PC-3 (cell line): ENCODE results near the gene MAPK4. TPM values are rescaled to one million over a fixed set of nuclear protein-coding genes. Genes with fewer than 3 reads are reported as not detected.

Experiments
- ATAC-seq: fragments of 200-7000 bp; cut with Tn5 transposase; 2 replicates; pipeline ENCODE4 v1.9.1; 2020; ENCODE audit warnings: mild to moderate bottlenecking, moderate library complexity
- BruUV-seq: library from RNA; stranded (reverse); fragments of 400-500 nt; replicated peaks from 2 replicates; lab custom pipeline; 2021; lab: Mats Ljungman, UMichigan
- CTCF ChIA-PET: fragments of 300-600 bp; sonication (Branson Sonifier 250); formaldehyde crosslinking; loops from one replicate; lab custom pipeline; 2022; ENCODE audit warnings: antibody characterized with exemption; lab: Charles Lee
- POLR2A ChIA-PET: fragments of 300-600 bp; sonication (Branson Sonifier 250); formaldehyde crosslinking; loops from one replicate; lab custom pipeline; 2022; ENCODE audit warnings: antibody characterized with exemption; ENCODE audit not compliant: unreplicated experiment; lab: Charles Lee
- DNase-seq: peaks from one replicate; pipeline ENCODE4 v3.0.0-alpha.2; 2015
- H2AFZ ChIP-seq: fragments of 300-600 bp; sonication (generic); 2 replicates; pipeline ENCODE4 v1.6.0; 2016; ENCODE audit warnings: antibody characterized with exemption, low read length
- H3F3A ChIP-seq: fragments of 300-600 bp; sonication (generic); one replicate; pipeline ENCODE4 v1.6.0; 2017; ENCODE audit warnings: antibody characterized with exemption, low read length, control low read depth, mild to moderate bottlenecking; ENCODE audit not compliant: unreplicated experiment
- H3K27ac ChIP-seq: fragments of 300-600 bp; sonication (generic); 2 replicates; pipeline ENCODE4 v1.5.1; 2016; ENCODE audit warnings: mild to moderate bottlenecking, low read length
- H3K27me3 ChIP-seq: fragments of 300-600 bp; sonication (generic); 2 replicates; pipeline ENCODE4 v1.6.1; 2016; ENCODE audit warnings: low read length, mixed read lengths
- H3K36me3 ChIP-seq: fragments of 300-600 bp; sonication (generic); 2 replicates; pipeline ENCODE4 v1.6.1; 2016; ENCODE audit warnings: low read depth, mixed run types, low read length, mixed read lengths
- H3K4me1 ChIP-seq: fragments of 300-600 bp; sonication (generic); 2 replicates; pipeline ENCODE4 v1.5.1; 2016; ENCODE audit warnings: low read length; ENCODE audit not compliant: insufficient read depth
- H3K4me2 ChIP-seq: fragments of 300-600 bp; sonication (generic); 2 replicates; pipeline ENCODE4 v1.6.0; 2016; ENCODE audit warnings: low read length
- H3K4me3 ChIP-seq: fragments of 300-600 bp; sonication (generic); 2 replicates; pipeline ENCODE4 v1.5.1; 2016; ENCODE audit warnings: mild to moderate bottlenecking, low read length, mixed read lengths
- H3K79me2 ChIP-seq: fragments of 300-600 bp; sonication (generic); 2 replicates; pipeline ENCODE4 v1.6.1; 2017; ENCODE audit warnings: low read length, mixed read lengths
- H3K9ac ChIP-seq: fragments of 300-600 bp; sonication (generic); 2 replicates; pipeline ENCODE4 v1.6.0; 2016; ENCODE audit warnings: mild to moderate bottlenecking, low read length
- H3K9me2 ChIP-seq: fragments of 300-600 bp; sonication (generic); replicated peaks from 2 replicates; pipeline ENCODE4 v1.6.1; 2016; ENCODE audit warnings: mixed run types, low read length, mixed read lengths
- H3K9me3 ChIP-seq: fragments of 300-600 bp; sonication (generic); 2 replicates; pipeline ENCODE4 v1.6.1; 2016; ENCODE audit warnings: low read length, mixed read lengths
- H4K20me1 ChIP-seq: fragments of 300-600 bp; sonication (generic); 2 replicates; pipeline ENCODE4 v1.6.1; 2016; ENCODE audit warnings: low read length, mixed read lengths
- CTCF ChIP-seq: fragments of 300-600 bp; sonication (generic); conservative IDR thresholded peaks from 2 replicates; pipeline ENCODE4 v1.5.1; 2017; ENCODE audit warnings: antibody characterized with exemption, low read depth, mild to moderate bottlenecking, low read length
- EZH2 ChIP-seq: fragments of 300-600 bp; sonication (generic); IDR thresholded peaks from one replicate; pipeline ENCODE4 v1.6.1; 2017; ENCODE audit warnings: antibody characterized with exemption, mild to moderate bottlenecking, low read length; ENCODE audit not compliant: unreplicated experiment
- EZH2phosphoT487 ChIP-seq: fragments of 300-600 bp; sonication (generic); IDR thresholded peaks from 2 replicates; pipeline ENCODE4 v1.6.1; 2018; ENCODE audit warnings: mild to moderate bottlenecking, antibody characterized with exemption, low read length, borderline replicate concordance
- intact Hi-C: fragments of 100-400 bp; cut with micrococcal nuclease; formaldehyde crosslinking; loops from 2 replicates; pipeline ENCODE4 v1.9.0; 2023
- total RNA-seq: library from RNA; depleted of rRNA; stranded (reverse); fragments of >200 nt; gene quantifications from 2 replicates; pipeline ENCODE4 v1.2.3, GENCODE V29; 2014

The MAPK4 gene
- total RNA-seq, 1 experiment from 2014 or later: not detected

- BruUV-seq: no TSS peak
- Histone ChIP-seq H3K27ac (no peak overlapping the region), H4K20me1 (no peaks in the 10 kb centered on the region), H3K9ac (no peak overlapping the region), H3K4me3 (no peak overlapping the region), H3K79me2 (no peaks in the 10 kb centered on the region), H3K36me3 (no peaks in the 10 kb centered on the region), H3K4me1 (no peaks in the 10 kb centered on the region), H3F3A (no peaks in the 10 kb centered on the region), H3K4me2 (no peak overlapping the region), H3K27me3 (0 out of 2 replicates have a peak, but pooled peaks cover 14% of the 10 kb centered on the region), H2AFZ (no peak overlapping the region), H3K9me2 (no peaks in the 10 kb centered on the region), H3K9me3 (no peaks in the 10 kb centered on the region)
- TF ChIP-seq EZH2 (no peak), EZH2phosphoT487 (no peak)
- ATAC-seq (no peak), DNase-seq (no peak)
- POLR2A ChIA-PET: no interaction called here
- intact Hi-C loops: no loop called here
- CTCF ChIA-PET: no interaction called here
Observed at GRCh38 chr18:50753311-50753710, 193.4 kb downstream of the MAPK4 start.

- no peaks in the 10 kb centered on the region for H3K9me2 ChIP-seq
- H3K9me3 ChIP-seq: no peaks in the 10 kb centered on the region
- H3K4me2 ChIP-seq: no peak overlapping the region
- no peak for DNase-seq
- H4K20me1 ChIP-seq: no peaks in the 10 kb centered on the region
- ChIA-PET CTCF (no interaction called here), POLR2A (no interaction called here)
- H3K9ac ChIP-seq: no peak overlapping the region
- H3K27me3 ChIP-seq: 0 out of 2 replicates have a peak, but pooled peaks cover 14% of the 10 kb centered on the region
- H3K79me2 ChIP-seq: no peaks in the 10 kb centered on the region
- no peaks in the 10 kb centered on the region for H3F3A ChIP-seq
- intact Hi-C loops: no loop called here
- no peak for ATAC-seq
- no peak overlapping the region for H3K27ac ChIP-seq
- H3K36me3 ChIP-seq: no peaks in the 10 kb centered on the region
- no peaks in the 10 kb centered on the region for H3K4me1 ChIP-seq
- no peak overlapping the region for H3K4me3 ChIP-seq
- no peak overlapping the region for H2AFZ ChIP-seq
- no peak for TF ChIP-seq CTCF
- TF ChIP-seq EZH2: no peak
- TF ChIP-seq EZH2phosphoT487: no peak
- BruUV-seq: no TSS peak
Observed at GRCh38 chr18:50754297-50754696, 194.4 kb downstream of the MAPK4 start.

DNA sequence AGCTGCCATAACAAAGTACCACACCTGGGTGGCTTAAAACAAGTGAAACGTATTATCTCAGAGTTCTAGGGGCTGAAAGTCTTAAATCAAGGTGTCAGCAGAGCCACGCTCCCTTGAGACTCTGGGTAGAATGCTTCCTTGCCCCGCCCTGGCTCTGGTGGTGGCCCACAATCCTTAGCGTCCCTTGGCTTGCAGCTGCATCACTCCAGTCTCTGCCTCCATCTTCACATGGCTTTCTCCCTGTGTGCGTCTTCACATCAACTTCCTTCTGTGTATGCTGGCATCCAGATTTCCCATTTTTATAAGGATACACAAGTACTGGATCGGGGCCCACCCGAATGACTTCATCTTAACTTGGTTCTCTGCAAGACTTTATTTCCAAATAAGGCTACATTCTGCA lies 197.5 kb downstream of the MAPK4 start:
- DNase-seq (no peak), ATAC-seq (no peak)
- H3K4me1 ChIP-seq: no peaks in the 10 kb centered on the region
- H3K4me2 ChIP-seq: no peak overlapping the region
- no peak for TF ChIP-seq EZH2
- no peak for TF ChIP-seq EZH2phosphoT487
- no peak for TF ChIP-seq CTCF
- no peak overlapping the region for H3K27ac ChIP-seq
- CTCF ChIA-PET: no interaction called here
- H3K9me3 ChIP-seq: no peaks in the 10 kb centered on the region
- no peak overlapping the region for H2AFZ ChIP-seq
- H3K9ac ChIP-seq: no peak overlapping the region
- no peaks in the 10 kb centered on the region for H4K20me1 ChIP-seq
- no peaks in the 10 kb centered on the region for H3K9me2 ChIP-seq
- intact Hi-C loops: no loop called here
- H3K27me3 ChIP-seq: 0 out of 2 replicates have a peak, but pooled peaks cover 3% of the 10 kb centered on the region
- no peaks in the 10 kb centered on the region for H3F3A ChIP-seq
- no peak overlapping the region for H3K4me3 ChIP-seq
- no peaks in the 10 kb centered on the region for H3K79me2 ChIP-seq
- POLR2A ChIA-PET: no interaction called here
- no peaks in the 10 kb centered on the region for H3K36me3 ChIP-seq
- no TSS peak for BruUV-seq
